T-cell (primary cell): Measurements from ENCODE around the gene SNED1. TPM values are rescaled to one million over a fixed set of nuclear protein-coding genes. Genes with fewer than 3 reads are reported as not detected.
A peak's percentile ranks its signal among the peaks of the same experiment; 100 is the strongest.

Experiments
- ATAC-seq, 4 experiments: fragments of 200-7000 bp in 3 of 4; fragments of 150-1000 bp in 1 of 4; cut with Tn5 transposase; replicated peaks in 1 of 4; 1 replicate in 3 of 4; 2 replicates in 1 of 4; pipeline ENCODE4 v1.10.0; 2021; ENCODE audit warnings: moderate library complexity in 3 of 4, mild to moderate bottlenecking in 2 of 4, moderate number of reproducible peaks in 1 of 4
- CTCF ChIA-PET, 2 donors: fragments of 300-600 bp; sonication (Branson Sonifier 250); formaldehyde crosslinking; loops; one replicate each; lab custom pipeline; 2022; ENCODE audit warnings: antibody characterized with exemption in 2 of 2; lab: Charles Lee
- POLR2A ChIA-PET, 2 donors: fragments of 300-600 bp; sonication (Branson Sonifier 250); formaldehyde crosslinking; loops; one replicate each; lab custom pipeline; 2022; ENCODE audit warnings: antibody characterized with exemption in 2 of 2; lab: Charles Lee
- DNase-seq, 35 experiments: peaks; one replicate each; pipeline versions ENCODE4 v3.0.0 to v3.0.0-alpha.2; 2013 to 2023
- H3K27ac ChIP-seq: one replicate; pipeline ENCODE4 v1.5.1; 2013; ENCODE audit warnings: low read length
- H3K27me3 ChIP-seq, 2 experiments: replicated peaks in 1 of 2; 1 replicate in 1 of 2; 2 replicates in 1 of 2; pipeline versions ENCODE4 v1.6.1 to v1.7.0; 2013; ENCODE audit warnings: low read length in 1 of 2, mixed read lengths in 1 of 2; ENCODE audit not compliant: control insufficient read depth in 2 of 2, insufficient read depth in 2 of 2; ENCODE audit errors: extremely low read depth in 1 of 2
- H3K36me3 ChIP-seq, 2 donors: 1 replicate in 1 of 2; 2 replicates in 1 of 2; pipeline versions ENCODE4 v1.6.1 to v1.7.0; 2013; ENCODE audit warnings: low read length in 1 of 2; ENCODE audit not compliant: control insufficient read depth in 2 of 2, insufficient read depth in 1 of 2; ENCODE audit errors: extremely low read depth in 1 of 2
- H3K4me1 ChIP-seq, 2 experiments: 1 replicate in 1 of 2; 2 replicates in 1 of 2; pipeline versions ENCODE4 v1.6.1 to v1.7.0; 2013; ENCODE audit warnings: low read length in 2 of 2, mixed read lengths in 1 of 2; ENCODE audit not compliant: insufficient read depth in 2 of 2, control insufficient read depth in 1 of 2; ENCODE audit errors: extremely low read depth in 1 of 2
- H3K4me3 ChIP-seq, 2 donors: 1 replicate in 1 of 2; 2 replicates in 1 of 2; pipeline versions ENCODE4 v1.5.1 to v1.7.0; 2013; ENCODE audit warnings: mild to moderate bottlenecking in 2 of 2, low read length in 1 of 2, moderate library complexity in 1 of 2; ENCODE audit not compliant: control insufficient read depth in 1 of 2; ENCODE audit errors: extremely low read depth in 1 of 2
- H3K9me3 ChIP-seq: 2 replicates; pipeline ENCODE4 v1.7.0; 2013
- H3K27ac Mint-ChIP-seq, 2 donors: one replicate each; pipeline ENCODE4 v1.8.0; 2020 to 2021; ENCODE audit warnings: mild to moderate bottlenecking in 2 of 2, mixed read lengths in 2 of 2
- H3K27me3 Mint-ChIP-seq, 2 donors: one replicate each; pipeline ENCODE4 v1.8.0; 2021 to 2022; ENCODE audit warnings: mixed read lengths in 2 of 2
- H3K36me3 Mint-ChIP-seq: one replicate; pipeline ENCODE4 v1.8.0; 2021; ENCODE audit warnings: mixed read lengths
- H3K4me1 Mint-ChIP-seq, 3 donors: one replicate each; pipeline ENCODE4 v1.8.0; 2020 to 2022; ENCODE audit warnings: mixed read lengths in 3 of 3, mild to moderate bottlenecking in 1 of 3
- H3K4me3 Mint-ChIP-seq, 3 donors: one replicate each; pipeline ENCODE4 v1.8.0; 2020 to 2022; ENCODE audit warnings: mild to moderate bottlenecking in 3 of 3, mixed read lengths in 3 of 3, moderate library complexity in 3 of 3
- H3K9me3 Mint-ChIP-seq, 3 donors: one replicate each; pipeline ENCODE4 v1.8.0; 2020 to 2022; ENCODE audit warnings: mixed read lengths in 3 of 3
- WGBS: methylation state at CpG from one replicate; pipeline ENCODE4 v1.1.5; 2013; ENCODE audit warnings: missing lambda C conversion rate; ENCODE audit not compliant: insufficient coverage; 5-methylcytosine and 5-hydroxymethylcytosine counted together
- total RNA-seq, 35 experiments: library from RNA in 6 of 35; stranded (reverse) in 6 of 35; fragments of 120-200 nt in 1 of 35; gene quantifications; one replicate each; pipeline versions ENCODE4 v1.2.1 to v1.2.4 and lab custom pipeline; 2013 to 2026

The SNED1 gene
- total RNA-seq, 5 donors from 2014 or later (not counting 1 experiment from before 2014, with no cell fraction given): 37.7 to 82.5 (median 69.4) TPM

GRCh38 chr2:240953426-240954410 is 44.7 kb upstream of the SNED1 start:
- Mint-ChIP-seq H3K9me3 (no peaks in the 10 kb centered on the region), H3K4me3 (no peak overlapping the region), H3K4me1 (no peaks in the 10 kb centered on the region), H3K36me3 (no peaks in the 10 kb centered on the region), H3K27me3 (peaks cover 3 to 9% of the 10 kb centered on the region in 2 donors), H3K27ac (no peak overlapping the region)
- H3K36me3 ChIP-seq: no peaks in the 10 kb centered on the region
- H3K4me3 ChIP-seq: no peak overlapping the region
- ATAC-seq (no peak), DNase-seq (peak in 1 of 35 experiments; percentile 11)
- POLR2A ChIA-PET: no interaction called here
- H3K27me3 ChIP-seq: peaks cover 0 to 62% of the 10 kb centered on the region in 2 experiments
- 100% methylated on average over 1 of the region's 14 CpGs for WGBS
- CTCF ChIA-PET: no interaction called here
- H3K4me1 ChIP-seq: no peaks in the 10 kb centered on the region
- H3K9me3 ChIP-seq: no peaks in the 10 kb centered on the region
- H3K27ac ChIP-seq: no peak overlapping the region

GRCh38 chr2:240954436-240955305 is 43.7 kb upstream of the SNED1 start:
- CTCF ChIA-PET: no interaction called here
- no peaks in the 10 kb centered on the region for H3K4me1 ChIP-seq

GRCh38 chr2:240955306-240956170 is 42.9 kb upstream of the SNED1 start:
- H3K36me3 Mint-ChIP-seq: no peaks in the 10 kb centered on the region
- no peaks in the 10 kb centered on the region for H3K9me3 ChIP-seq
- ATAC-seq (no peak), DNase-seq (peak in 1 of 35 experiments; percentile 16)
- H3K36me3 ChIP-seq: no peaks in the 10 kb centered on the region
- H3K4me1 Mint-ChIP-seq: no peaks in the 10 kb centered on the region
- no peaks in the 10 kb centered on the region for H3K4me1 ChIP-seq
- no peak overlapping the region for H3K4me3 Mint-ChIP-seq
- no peak overlapping the region for H3K4me3 ChIP-seq
- 83% methylated on average over 10 of the region's 17 CpGs for WGBS
- CTCF ChIA-PET: no interaction called here
- H3K27ac Mint-ChIP-seq: no peak overlapping the region
- no peaks in the 10 kb centered on the region for H3K9me3 Mint-ChIP-seq
- peaks cover 0 to 61% of the 10 kb centered on the region in 2 experiments for H3K27me3 ChIP-seq
- POLR2A ChIA-PET: no interaction called here
- peaks cover 3 to 10% of the 10 kb centered on the region in 2 donors for H3K27me3 Mint-ChIP-seq
- H3K27ac ChIP-seq: no peak overlapping the region

More at GRCh38 chr2:240954436-240955305, 43.7 kb upstream of the SNED1 start:
- Mint-ChIP-seq H3K27me3 (peaks cover 3 to 9% of the 10 kb centered on the region in 2 donors), H3K36me3 (no peaks in the 10 kb centered on the region), H3K4me1 (no peaks in the 10 kb centered on the region), H3K27ac (no peak overlapping the region), H3K4me3 (no peak overlapping the region), H3K9me3 (no peaks in the 10 kb centered on the region)
- WGBS: 51% methylated on average over 8 of the region's 15 CpGs
- Histone ChIP-seq H3K27me3 (peaks cover 0 to 64% of the 10 kb centered on the region in 2 experiments), H3K4me3 (no peak overlapping the region), H3K27ac (no peak overlapping the region), H3K9me3 (no peaks in the 10 kb centered on the region), H3K36me3 (no peaks in the 10 kb centered on the region)
- POLR2A ChIA-PET: no interaction called here
- ATAC-seq (no peak), DNase-seq (peak in 1 of 35 experiments; percentile 9)

- ATAC-seq (no peak), DNase-seq (peak in 1 of 35 experiments; percentile 23)
- no peaks in the 10 kb centered on the region for H3K9me3 ChIP-seq
- H3K4me1 ChIP-seq: no peaks in the 10 kb centered on the region
- H3K4me3 Mint-ChIP-seq: no peak overlapping the region
- CTCF ChIA-PET: no interaction called here
- no peak overlapping the region for H3K27ac Mint-ChIP-seq
- H3K36me3 Mint-ChIP-seq: no peaks in the 10 kb centered on the region
- peaks cover 0 to 61% of the 10 kb centered on the region in 2 experiments for H3K27me3 ChIP-seq
- 82% methylated on average over 13 of the region's 16 CpGs for WGBS
- H3K4me1 Mint-ChIP-seq: no peaks in the 10 kb centered on the region
- no peak overlapping the region for H3K4me3 ChIP-seq
- no peak overlapping the region for H3K27ac ChIP-seq
- POLR2A ChIA-PET: no interaction called here
- H3K36me3 ChIP-seq: no peaks in the 10 kb centered on the region
- H3K9me3 Mint-ChIP-seq: no peaks in the 10 kb centered on the region
- peaks cover 3 to 10% of the 10 kb centered on the region in 2 donors for H3K27me3 Mint-ChIP-seq
These were observed 42.1 kb upstream of the SNED1 start for GRCh38 chr2:240956171-240956934.

- Histone ChIP-seq H3K9me3 (no peaks in the 10 kb centered on the region), H3K27ac (no peak overlapping the region), H3K27me3 (peaks cover 0 to 57% of the 10 kb centered on the region in 2 experiments), H3K4me1 (no peaks in the 10 kb centered on the region), H3K4me3 (no peak overlapping the region), H3K36me3 (no peaks in the 10 kb centered on the region)
- no peak overlapping the region for H3K4me3 Mint-ChIP-seq
- DNase-seq (no peak), ATAC-seq (no peak)
- H3K27ac Mint-ChIP-seq: no peak overlapping the region
- ChIA-PET CTCF (no interaction called here), POLR2A (no interaction called here)
- WGBS: 89% methylated on average over 28 of the region's 32 CpGs
- H3K27me3 Mint-ChIP-seq: peaks cover 3 to 10% of the 10 kb centered on the region in 2 donors
- H3K4me1 Mint-ChIP-seq: no peaks in the 10 kb centered on the region
- no peaks in the 10 kb centered on the region for H3K36me3 Mint-ChIP-seq
- H3K9me3 Mint-ChIP-seq: no peaks in the 10 kb centered on the region
These were observed 41.3 kb upstream of the SNED1 start for GRCh38 chr2:240956935-240957655.
